HG03045 (cell line): ENCODE results near the gene LHPP.

ENCODE experiments used
- ATAC-seq: cut with Tn5 transposase; IDR thresholded peaks from one replicate; pipeline ENCODE4 v1.9.1; 2021; ENCODE audit warnings: mild to moderate bottlenecking, moderate library complexity; ENCODE audit not compliant: unreplicated experiment

The LHPP gene

DNA sequence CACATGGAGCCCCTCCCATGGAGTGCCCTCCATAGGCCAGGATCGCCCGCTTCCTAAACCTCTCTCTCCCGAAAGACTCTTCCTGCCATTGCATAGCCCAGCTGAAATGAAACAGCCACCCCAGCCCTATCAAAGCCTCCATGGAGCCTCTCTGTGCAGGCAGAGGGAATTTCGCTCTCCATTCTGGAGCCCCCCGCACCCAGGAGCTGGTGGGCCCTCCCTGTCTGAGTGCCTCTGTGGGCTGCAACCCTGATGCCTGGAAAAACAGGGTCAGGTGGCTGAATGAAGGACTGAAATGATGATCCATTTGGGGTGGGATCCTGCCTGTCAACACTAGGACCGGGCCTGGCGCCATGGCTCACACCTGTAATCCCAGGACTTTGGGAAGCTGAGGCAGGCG is 176.1 kb downstream of the LHPP start:
- no peak for ATAC-seq

DNA sequence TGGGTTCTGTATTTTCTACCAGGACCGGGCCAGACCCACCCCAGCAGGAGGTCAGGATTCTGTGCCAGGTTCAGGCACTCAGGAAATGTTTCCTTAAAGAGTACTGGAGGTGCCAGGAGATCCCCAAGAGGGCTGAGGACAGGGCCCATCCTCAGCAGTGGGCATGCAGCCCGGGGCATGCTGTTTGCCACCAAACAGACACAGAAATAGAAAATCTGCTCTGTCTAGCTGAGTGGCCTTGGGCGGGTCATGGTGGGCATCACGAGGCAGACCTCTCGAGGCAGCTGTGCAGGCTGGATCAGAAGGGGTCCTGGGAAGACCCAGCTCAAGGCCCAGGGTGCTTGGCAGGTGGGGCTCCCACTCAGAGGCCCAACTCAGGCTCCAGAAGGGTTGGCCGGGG is 177.6 kb downstream of the LHPP start:
- no peak for ATAC-seq

DNA sequence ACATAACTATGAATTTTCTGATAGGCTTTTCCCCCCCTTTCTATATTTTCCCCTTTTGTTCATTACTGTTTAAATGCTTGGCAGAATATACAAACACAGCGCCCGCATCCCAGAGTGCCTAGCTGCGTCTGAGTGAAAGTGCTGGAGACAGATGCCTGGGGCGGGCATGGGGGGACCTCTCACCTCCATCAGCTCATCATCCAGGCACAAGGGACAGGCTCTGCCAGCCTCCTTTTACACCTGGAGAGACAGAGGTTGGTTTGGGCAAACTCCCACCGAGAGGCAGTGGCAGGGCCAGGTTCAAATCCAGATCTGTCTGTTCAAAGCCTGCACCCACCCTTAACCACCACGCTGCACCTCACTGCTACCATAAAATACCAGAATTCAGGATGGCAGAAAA is 178.0 kb downstream of the LHPP start:
- no peak for ATAC-seq

- no peak for ATAC-seq
These were observed 178.4 kb downstream of the LHPP start for GRCh38 chr10:124640056-124640455.

DNA sequence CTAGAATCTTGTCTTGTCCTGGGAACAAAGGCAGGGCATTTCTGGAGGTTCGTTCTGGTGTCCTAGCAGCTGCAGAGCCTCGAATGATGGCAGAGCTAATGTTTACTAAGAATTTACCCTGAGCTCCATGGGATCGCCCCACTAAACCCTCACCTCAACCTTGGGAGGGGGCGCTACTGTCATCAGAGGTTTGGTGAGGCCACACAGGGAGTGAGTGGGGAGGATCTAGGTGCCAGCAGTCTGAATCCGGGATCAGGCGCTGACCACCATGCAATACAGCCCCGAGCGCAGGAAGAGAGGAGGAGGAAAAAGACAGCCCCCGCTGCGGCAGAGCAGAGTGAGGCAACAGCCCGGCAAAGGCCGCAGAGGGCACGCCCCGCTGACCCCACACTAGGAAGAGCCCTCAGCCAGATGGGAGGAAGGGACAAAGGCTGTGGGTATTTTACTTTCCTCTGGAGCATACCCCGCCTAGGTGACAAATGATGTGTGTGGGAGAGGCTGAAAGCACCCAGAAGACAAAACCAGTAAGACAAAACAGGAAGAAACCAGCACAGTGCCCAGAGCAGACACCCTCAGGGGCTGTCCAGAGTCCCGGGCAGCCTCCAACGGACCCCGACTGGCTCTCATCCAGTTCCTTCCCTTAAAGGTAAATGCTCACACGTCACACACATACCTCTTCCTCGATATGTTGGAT is 179.1 kb downstream of the LHPP start:
- ATAC-seq: peak; percentile 52

GRCh38 chr10:124641282-124642087 is 179.9 kb downstream of the LHPP start:
- peak; percentile 44 for ATAC-seq

DNA sequence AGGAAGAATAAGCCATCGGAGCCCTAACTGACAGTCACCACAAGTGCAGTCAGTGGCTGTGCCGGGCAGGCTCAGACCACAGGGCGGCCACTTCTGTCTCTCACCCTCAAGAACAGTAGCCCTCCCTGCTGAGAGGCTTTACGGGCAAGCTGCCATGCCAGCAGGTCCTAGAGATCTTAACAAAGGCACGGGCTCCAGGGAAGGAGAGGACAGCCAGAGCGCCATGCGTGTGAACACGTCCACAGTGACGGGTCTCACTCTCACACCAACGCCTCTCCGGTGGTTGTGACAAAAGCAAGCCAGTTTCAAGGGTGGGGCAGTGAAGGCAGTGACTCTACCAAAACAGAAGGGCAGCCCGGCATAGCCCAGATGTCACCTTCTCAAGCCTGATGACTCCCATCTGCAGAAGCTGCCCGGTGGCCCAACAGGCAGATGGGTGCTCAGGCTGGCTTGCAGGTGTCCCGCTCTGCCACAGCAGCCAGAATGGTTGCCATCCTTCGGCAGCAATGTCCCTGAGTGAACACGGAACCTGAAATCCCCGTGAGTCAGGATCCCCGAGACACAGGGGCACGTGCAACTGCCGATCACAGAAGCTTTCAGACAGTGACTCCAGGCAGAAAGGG is 180.6 kb downstream of the LHPP start:
- no peak for ATAC-seq

DNA sequence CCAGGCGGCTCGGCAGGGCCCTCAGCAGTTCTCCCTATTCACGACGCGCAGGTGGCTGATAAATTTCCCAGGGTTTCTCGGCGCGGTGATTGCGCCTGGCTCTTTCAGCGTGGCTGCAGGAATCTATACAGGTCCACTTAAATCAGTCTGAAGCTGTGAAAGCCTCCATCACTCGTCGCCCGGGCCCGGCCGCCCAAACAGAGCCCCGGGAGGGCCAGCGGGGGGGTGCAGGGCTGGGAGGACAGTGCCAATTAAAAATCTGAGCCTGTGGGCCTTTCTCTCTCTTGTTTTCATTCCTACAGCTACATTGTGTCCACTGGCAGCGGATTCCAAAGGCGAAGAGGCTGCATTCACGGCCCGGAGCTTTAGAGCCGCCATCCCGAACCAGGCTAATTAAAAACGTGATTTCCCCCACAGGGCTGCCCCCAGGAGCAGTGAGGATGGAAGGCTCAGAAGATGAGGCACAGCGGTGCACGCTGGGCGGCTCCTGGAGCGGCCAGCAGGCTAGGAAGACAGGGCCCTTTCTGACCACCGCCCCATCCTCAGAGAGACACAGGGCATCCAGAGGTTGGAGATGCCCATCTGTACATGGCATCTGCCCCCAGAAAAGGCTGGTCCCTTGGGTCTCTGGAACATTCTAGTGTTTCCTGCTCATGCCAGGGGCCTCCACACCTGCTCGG is 181.8 kb downstream of the LHPP start:
- no peak for ATAC-seq

GRCh38 chr10:124644236-124644635 is 182.6 kb downstream of the LHPP start:
- no peak for ATAC-seq

DNA sequence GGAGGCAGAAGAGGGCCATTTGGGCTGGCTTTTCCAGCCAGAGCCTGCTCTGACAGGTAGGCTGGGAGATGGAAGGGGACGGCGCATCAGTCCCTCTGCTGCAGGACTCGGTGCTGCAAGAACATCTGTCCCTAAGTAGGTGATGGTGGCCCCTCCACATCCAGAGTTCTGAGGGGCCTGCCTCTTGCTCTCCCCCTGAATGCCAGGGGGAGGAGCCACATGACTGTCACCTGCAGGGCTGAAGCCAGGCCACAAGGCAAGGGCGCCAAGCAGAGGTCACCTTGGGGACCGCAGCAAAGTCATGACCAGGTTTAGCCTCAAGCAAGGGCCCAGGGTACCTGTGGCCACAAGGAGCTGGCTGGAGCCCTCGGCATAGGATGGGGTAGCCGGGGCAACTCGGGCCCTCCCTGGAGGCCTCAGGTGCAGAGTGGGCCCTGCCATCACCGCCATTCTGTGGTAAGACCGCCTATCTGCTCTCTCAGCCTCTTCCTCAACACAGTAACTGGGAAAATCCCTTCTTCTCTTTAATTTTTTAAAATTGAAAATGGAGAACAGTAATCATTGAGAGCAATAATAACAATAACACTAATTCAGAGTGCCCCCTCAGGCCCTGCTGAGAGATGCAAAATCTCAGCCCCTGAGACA is 183.3 kb downstream of the LHPP start:
- no peak for ATAC-seq

DNA sequence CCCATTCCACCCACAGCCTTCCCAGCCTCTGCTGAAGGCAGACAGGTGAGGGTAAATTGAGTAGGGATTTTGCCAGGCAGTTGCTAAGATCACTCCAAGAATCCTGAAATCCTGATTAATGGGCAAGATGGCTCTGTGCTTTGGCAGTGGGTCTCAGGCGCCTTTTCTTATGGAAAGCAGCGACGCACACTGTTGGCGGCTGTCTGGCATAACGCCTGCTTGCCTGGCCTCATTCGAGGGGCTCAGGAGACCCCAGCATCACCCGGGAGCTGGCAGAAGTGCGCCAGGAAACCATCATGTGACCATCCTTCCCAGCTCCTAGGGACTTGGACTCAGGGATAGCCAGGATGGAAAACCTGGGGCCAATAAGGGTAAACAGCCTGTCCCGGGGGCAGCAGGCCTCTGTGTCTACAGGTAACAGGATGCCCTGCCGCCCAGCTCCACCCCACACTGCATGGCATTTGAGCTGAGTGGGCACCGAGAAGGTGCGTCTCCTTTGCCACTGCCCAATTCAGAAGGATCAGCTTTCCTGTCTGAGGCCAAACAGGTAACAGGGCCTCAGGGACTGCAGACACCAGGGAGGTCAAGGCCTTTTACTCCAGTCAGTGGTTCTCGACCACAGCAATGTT is 184.0 kb downstream of the LHPP start:
- no peak for ATAC-seq

GRCh38 chr10:124646483-124647352 is 185.1 kb downstream of the LHPP start:
- no peak for ATAC-seq

DNA sequence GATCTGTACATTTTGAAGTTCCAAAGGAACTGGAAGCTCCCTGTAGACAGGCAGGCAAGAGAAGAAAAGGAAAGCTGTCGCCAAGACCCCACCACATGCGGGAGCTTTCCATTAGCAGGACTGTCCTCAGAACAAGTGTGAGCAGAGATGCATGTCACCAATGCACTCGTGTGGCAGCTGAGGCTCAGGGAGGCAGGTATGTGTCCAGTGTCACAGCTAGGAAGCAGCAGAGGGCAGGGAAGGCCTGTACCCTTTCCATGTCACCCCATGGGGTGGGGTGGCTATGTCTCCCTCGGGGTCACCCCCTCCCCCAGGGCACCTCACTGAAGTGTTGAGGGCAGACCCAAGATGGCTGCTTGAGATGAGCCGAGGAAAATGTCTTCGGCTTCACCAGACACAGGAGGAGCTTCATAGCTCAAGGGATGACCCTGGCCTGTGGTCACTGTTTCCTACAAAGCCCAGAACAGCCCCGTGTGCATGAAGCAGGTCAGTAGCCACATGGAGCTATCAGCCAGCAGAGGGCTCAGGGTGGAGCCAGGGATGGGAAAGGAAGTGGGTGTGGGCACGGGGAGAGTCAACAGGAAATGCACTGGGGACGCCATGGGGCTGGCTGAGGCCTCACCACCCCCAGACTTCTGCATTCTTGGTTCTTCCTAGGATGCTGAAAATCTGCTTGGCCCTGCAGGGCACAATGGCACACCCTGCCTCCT is 186.0 kb downstream of the LHPP start:
- ATAC-seq: no peak

- no peak for ATAC-seq
These were observed 186.5 kb downstream of the LHPP start for GRCh38 chr10:124648131-124648475.

DNA sequence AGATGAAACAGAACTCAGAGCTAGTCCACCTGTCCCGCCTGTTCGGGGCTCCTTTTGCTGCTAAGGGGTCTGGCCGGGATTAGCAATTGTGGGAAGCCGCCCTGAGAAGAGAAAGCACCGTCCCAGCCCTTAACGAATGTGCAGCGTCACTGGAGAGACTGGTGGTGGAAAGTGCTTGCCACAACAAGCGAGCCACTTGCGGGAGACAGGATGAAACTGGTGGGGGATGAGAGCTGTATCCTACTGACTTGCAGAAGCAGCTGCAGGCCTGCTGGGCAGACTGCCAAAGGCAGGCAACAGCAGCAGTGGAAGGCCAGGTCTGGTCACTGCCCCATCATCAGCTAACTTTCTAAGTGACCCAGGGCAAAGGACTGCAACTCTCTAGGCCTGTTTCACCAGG is 187.1 kb downstream of the LHPP start:
- no peak for ATAC-seq

DNA sequence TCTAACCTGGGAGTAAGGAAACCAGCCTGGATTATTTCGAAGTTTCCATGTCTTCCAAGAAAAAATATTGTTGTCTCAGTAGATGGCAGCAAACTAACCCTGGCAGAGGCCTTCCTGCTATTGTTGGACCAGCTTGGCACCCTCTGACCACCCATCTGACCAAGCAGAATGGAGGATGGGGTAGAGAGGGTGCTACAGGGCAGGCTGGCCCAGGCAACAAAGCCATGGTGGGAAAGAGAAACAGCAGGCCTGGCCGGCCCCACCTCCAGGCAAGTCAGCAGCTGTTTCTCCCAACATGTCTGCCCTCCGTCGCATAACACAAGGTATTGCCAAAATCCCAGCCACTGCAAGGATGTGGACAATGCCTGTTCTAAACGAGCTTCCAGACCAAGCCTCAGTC is 187.6 kb downstream of the LHPP start:
- no peak for ATAC-seq

GRCh38 chr10:124650263-124650662 is 188.6 kb downstream of the LHPP start:
- no peak for ATAC-seq

GRCh38 chr10:124650820-124651401 is 189.3 kb downstream of the LHPP start:
- no peak for ATAC-seq
